ENCODE data around the gene SLC22A25. TPM values are rescaled to one million over a fixed set of nuclear protein-coding genes. Genes with fewer than 3 reads are reported as not detected.

Gene SLC22A25
- polyA plus RNA-seq, 1 donor (not counting 4 experiments of a cell fraction or from before 2014, with no cell fraction given) = not detected

- no peaks in the 10 kb centered on the region for H3K36me3 ChIP-seq (ENCODE audit: control insufficient read depth in 2 of 2, extremely low read depth in 1 of 2, insufficient read depth in 2 of 2, low read length in 2 of 2)
- H3K27ac ChIP-seq (ENCODE audit: control insufficient read depth, insufficient read depth, low read length) = no peak overlapping the region
- FAIRE-seq (no peak), DNase-seq (ENCODE audit: low read depth, low spot score) (no peak)
- H3K9me3 ChIP-seq (ENCODE audit: control insufficient read depth, low read depth, low read length) = no peaks in the 10 kb centered on the region
- no peak overlapping the region for H3K4me3 ChIP-seq (ENCODE audit: control insufficient read depth in 2 of 3, extremely low read depth in 1 of 3, insufficient read depth in 2 of 3, low read depth in 1 of 3, low read length in 3 of 3)
- dilution Hi-C loops (cut with MboI; ENCODE audit: extremely low pct_ligation_motif_present, low sequenced_read_pairs) = no loop called here
- no peak for TF ChIP-seq CTCF (optimal IDR thresholded peaks at IDR 0.05 in 1 of 3, IDR thresholded peaks at IDR 0.05 in 1 of 3, conservative IDR thresholded peaks at IDR 0.05 in 1 of 3; ENCODE audit: extremely low read depth in 1 of 3, insufficient read depth in 2 of 3, low read length in 3 of 3)
- no peak for TF ChIP-seq EZH2 (IDR thresholded peaks at IDR 0.05; ENCODE audit: low read length)
- no peak overlapping the region for H2AFZ ChIP-seq (ENCODE audit: control insufficient read depth, low read length)
- H3K27me3 ChIP-seq (ENCODE audit: control insufficient read depth, extremely low read depth, insufficient read depth, low read length) = no peaks in the 10 kb centered on the region
- no peak overlapping the region for H3K9ac ChIP-seq (ENCODE audit: control insufficient read depth, extremely low read depth, insufficient read depth, low read length)
- H4K20me1 ChIP-seq (ENCODE audit: control insufficient read depth, extremely low read depth, insufficient read depth, low read length) = no peaks in the 10 kb centered on the region
- H3K79me2 ChIP-seq (ENCODE audit: control insufficient read depth, insufficient read depth, low read length) = no peaks in the 10 kb centered on the region
- H3K9me1 ChIP-seq (ENCODE audit: control insufficient read depth, extremely low read depth, insufficient read depth, low read length) = no peaks in the 10 kb centered on the region
- no peak overlapping the region for H3K4me2 ChIP-seq (ENCODE audit: control insufficient read depth, extremely low read depth, insufficient read depth, low read depth, low read length)
- no peaks in the 10 kb centered on the region for H3K4me1 ChIP-seq (ENCODE audit: control insufficient read depth, extremely low read depth, insufficient read depth, low read length)
These were observed 2.6 kb upstream of the SLC22A25 start for GRCh38 chr11:63246045-63246444.

- no peaks in the 10 kb centered on the region for H3K9me3 ChIP-seq (ENCODE audit: control insufficient read depth, low read depth, low read length)
- H3K4me2 ChIP-seq (ENCODE audit: control insufficient read depth, extremely low read depth, insufficient read depth, low read depth, low read length) = no peak overlapping the region
- no peaks in the 10 kb centered on the region for H4K20me1 ChIP-seq (ENCODE audit: control insufficient read depth, extremely low read depth, insufficient read depth, low read length)
- no peak for DNase-seq (ENCODE audit: low read depth, low spot score)
- H3K27me3 ChIP-seq (ENCODE audit: control insufficient read depth, extremely low read depth, insufficient read depth, low read length) = no peaks in the 10 kb centered on the region
- H3K9me1 ChIP-seq (ENCODE audit: control insufficient read depth, extremely low read depth, insufficient read depth, low read length) = no peaks in the 10 kb centered on the region
- no peaks in the 10 kb centered on the region for H3K36me3 ChIP-seq (ENCODE audit: control insufficient read depth in 2 of 2, extremely low read depth in 1 of 2, insufficient read depth in 2 of 2, low read length in 2 of 2)
- no peaks in the 10 kb centered on the region for H3K4me1 ChIP-seq (ENCODE audit: control insufficient read depth, extremely low read depth, insufficient read depth, low read length)
- H3K27ac ChIP-seq (ENCODE audit: control insufficient read depth, insufficient read depth, low read length) = no peak overlapping the region
- H2AFZ ChIP-seq (ENCODE audit: control insufficient read depth, low read length) = no peak overlapping the region
- no peak overlapping the region for H3K4me3 ChIP-seq (ENCODE audit: control insufficient read depth in 2 of 3, extremely low read depth in 1 of 3, insufficient read depth in 2 of 3, low read depth in 1 of 3, low read length in 3 of 3)
- no peak overlapping the region for H3K9ac ChIP-seq (ENCODE audit: control insufficient read depth, extremely low read depth, insufficient read depth, low read length)
- H3K79me2 ChIP-seq (ENCODE audit: control insufficient read depth, insufficient read depth, low read length) = no peaks in the 10 kb centered on the region
- dilution Hi-C loops (cut with MboI; ENCODE audit: extremely low pct_ligation_motif_present, low sequenced_read_pairs) = no loop called here
- TF ChIP-seq CTCF (optimal IDR thresholded peaks at IDR 0.05 in 1 of 3, IDR thresholded peaks at IDR 0.05 in 1 of 3, conservative IDR thresholded peaks at IDR 0.05 in 1 of 3; ENCODE audit: extremely low read depth in 1 of 3, insufficient read depth in 2 of 3, low read length in 3 of 3) (no peak), EZH2 (IDR thresholded peaks at IDR 0.05; ENCODE audit: low read length) (no peak)
- no peak for FAIRE-seq
These were observed 1.5 kb upstream of the SLC22A25 start for GRCh38 chr11:63244862-63245261.

Measured in keratinocyte (primary cell).